SK-N-SH (cell line): ENCODE data around the gene SNX22.

Experiments
- EP300 ChIP-seq, 2 experiments: IDR thresholded peaks; 2 replicates each; pipeline versions ENCODE4 v1.4.0 to v1.6.1; 2012; ENCODE audit warnings: borderline replicate concordance in 1 of 2, low read depth in 1 of 2, low read length in 1 of 2
- EZH2phosphoT487 ChIP-seq: fragments of 200-600 bp; sonication (generic); IDR thresholded peaks from 2 replicates; pipeline ENCODE4 v1.6.1; 2017; ENCODE audit warnings: low read depth, mixed run types, mild to moderate bottlenecking, antibody characterized with exemption, moderate library complexity, borderline replicate concordance
- FOXJ3 ChIP-seq: sonication (generic); formaldehyde crosslinking; IDR thresholded peaks from 2 replicates; pipeline ENCODE4 v1.5.1; 2020; ENCODE audit warnings: mild to moderate bottlenecking, missing genetic modification reagents
- JUND ChIP-seq: IDR thresholded peaks from 2 replicates; pipeline ENCODE4 v1.4.0; 2012
- SMC3 ChIP-seq: IDR thresholded peaks from 2 replicates; pipeline ENCODE4 v1.6.1; 2012; ENCODE audit warnings: low read depth, low read length, improper control_type of control experiment
- TAF1 ChIP-seq: IDR thresholded peaks from 2 replicates; pipeline ENCODE4 v1.6.1; 2012; ENCODE audit warnings: low read depth, mild to moderate bottlenecking, low read length, moderate library complexity, borderline replicate concordance
- TF ChIP-seq, protein P1 (sequence below): fragments of 200-600 bp; sonication (generic); IDR thresholded peaks from 2 replicates; pipeline ENCODE4 v1.6.1; 2017; ENCODE audit warnings: antibody characterized with exemption, mild to moderate bottlenecking, moderate library complexity
- TF ChIP-seq, protein P2 (sequence below): IDR thresholded peaks from 2 replicates; pipeline ENCODE4 v1.6.1; 2012; ENCODE audit warnings: mild to moderate bottlenecking, low read depth, low read length, moderate library complexity
- TF ChIP-seq, protein P3 (sequence below): IDR thresholded peaks from 2 replicates; pipeline ENCODE4; 2012

DNA sequence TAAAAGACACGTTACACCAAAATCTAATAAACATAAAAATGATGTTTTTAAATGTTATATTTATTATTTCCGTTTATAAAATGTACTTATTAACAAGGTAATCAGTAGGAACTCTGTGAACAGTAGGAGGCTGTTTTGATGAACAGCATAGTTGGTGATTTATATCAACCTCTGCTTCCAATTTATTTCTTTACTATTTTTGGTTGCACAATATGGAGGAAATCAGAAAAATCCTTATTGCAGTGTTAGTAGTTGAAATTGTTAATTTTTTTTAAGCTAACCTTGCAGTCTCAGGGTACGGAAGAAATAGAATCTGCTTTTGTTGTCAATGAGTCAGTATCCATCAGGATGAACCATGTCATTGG, 5.0 kb upstream of the SNX22 start:
- TF ChIP-seq, protein P1, sequence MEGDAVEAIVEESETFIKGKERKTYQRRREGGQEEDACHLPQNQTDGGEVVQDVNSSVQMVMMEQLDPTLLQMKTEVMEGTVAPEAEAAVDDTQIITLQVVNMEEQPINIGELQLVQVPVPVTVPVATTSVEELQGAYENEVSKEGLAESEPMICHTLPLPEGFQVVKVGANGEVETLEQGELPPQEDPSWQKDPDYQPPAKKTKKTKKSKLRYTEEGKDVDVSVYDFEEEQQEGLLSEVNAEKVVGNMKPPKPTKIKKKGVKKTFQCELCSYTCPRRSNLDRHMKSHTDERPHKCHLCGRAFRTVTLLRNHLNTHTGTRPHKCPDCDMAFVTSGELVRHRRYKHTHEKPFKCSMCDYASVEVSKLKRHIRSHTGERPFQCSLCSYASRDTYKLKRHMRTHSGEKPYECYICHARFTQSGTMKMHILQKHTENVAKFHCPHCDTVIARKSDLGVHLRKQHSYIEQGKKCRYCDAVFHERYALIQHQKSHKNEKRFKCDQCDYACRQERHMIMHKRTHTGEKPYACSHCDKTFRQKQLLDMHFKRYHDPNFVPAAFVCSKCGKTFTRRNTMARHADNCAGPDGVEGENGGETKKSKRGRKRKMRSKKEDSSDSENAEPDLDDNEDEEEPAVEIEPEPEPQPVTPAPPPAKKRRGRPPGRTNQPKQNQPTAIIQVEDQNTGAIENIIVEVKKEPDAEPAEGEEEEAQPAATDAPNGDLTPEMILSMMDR: no peak
- TF ChIP-seq, protein P2, sequence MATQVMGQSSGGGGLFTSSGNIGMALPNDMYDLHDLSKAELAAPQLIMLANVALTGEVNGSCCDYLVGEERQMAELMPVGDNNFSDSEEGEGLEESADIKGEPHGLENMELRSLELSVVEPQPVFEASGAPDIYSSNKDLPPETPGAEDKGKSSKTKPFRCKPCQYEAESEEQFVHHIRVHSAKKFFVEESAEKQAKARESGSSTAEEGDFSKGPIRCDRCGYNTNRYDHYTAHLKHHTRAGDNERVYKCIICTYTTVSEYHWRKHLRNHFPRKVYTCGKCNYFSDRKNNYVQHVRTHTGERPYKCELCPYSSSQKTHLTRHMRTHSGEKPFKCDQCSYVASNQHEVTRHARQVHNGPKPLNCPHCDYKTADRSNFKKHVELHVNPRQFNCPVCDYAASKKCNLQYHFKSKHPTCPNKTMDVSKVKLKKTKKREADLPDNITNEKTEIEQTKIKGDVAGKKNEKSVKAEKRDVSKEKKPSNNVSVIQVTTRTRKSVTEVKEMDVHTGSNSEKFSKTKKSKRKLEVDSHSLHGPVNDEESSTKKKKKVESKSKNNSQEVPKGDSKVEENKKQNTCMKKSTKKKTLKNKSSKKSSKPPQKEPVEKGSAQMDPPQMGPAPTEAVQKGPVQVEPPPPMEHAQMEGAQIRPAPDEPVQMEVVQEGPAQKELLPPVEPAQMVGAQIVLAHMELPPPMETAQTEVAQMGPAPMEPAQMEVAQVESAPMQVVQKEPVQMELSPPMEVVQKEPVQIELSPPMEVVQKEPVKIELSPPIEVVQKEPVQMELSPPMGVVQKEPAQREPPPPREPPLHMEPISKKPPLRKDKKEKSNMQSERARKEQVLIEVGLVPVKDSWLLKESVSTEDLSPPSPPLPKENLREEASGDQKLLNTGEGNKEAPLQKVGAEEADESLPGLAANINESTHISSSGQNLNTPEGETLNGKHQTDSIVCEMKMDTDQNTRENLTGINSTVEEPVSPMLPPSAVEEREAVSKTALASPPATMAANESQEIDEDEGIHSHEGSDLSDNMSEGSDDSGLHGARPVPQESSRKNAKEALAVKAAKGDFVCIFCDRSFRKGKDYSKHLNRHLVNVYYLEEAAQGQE: no peak
- TF ChIP-seq SMC3 (no peak), EZH2phosphoT487 (no peak), FOXJ3 (CRISPR knock-in tag) (no peak), TAF1 (no peak), EP300 (IDR thresholded peaks at IDR 0.05; ENCODE audit: borderline replicate concordance in 1 of 2, low read depth in 1 of 2, low read length in 1 of 2) (no peak), JUND (no peak)
- TF ChIP-seq, protein P3, sequence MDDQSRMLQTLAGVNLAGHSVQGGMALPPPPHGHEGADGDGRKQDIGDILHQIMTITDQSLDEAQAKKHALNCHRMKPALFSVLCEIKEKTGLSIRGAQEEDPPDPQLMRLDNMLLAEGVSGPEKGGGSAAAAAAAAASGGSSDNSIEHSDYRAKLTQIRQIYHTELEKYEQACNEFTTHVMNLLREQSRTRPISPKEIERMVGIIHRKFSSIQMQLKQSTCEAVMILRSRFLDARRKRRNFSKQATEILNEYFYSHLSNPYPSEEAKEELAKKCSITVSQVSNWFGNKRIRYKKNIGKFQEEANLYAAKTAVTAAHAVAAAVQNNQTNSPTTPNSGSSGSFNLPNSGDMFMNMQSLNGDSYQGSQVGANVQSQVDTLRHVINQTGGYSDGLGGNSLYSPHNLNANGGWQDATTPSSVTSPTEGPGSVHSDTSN: no peak
